ENCODE data around the gene SEC16A. TPM values are rescaled to one million over a fixed set of nuclear protein-coding genes. Genes with fewer than 3 reads are reported as not detected.

Gene SEC16A
- total and polyA plus RNA-seq, 11 donors = 20.9 to 53.3 (median 29.9) TPM

- peak overlapping the region in 11 of 12 donors; percentile 56 to 85 (median 75) for H3K27ac ChIP-seq
- DNase-seq (peak in 2 of 5 donors; percentile 50 to 55), ATAC-seq (peak; percentile 18 to 54 (median 24))
- 46 to 62% (median 54%) methylated on average over 6 to 30 of the region's 30 CpGs for WGBS, 4 donors
- peaks cover 0 to 27% (median 16%) of the 10 kb centered on the region in 9 donors for H3K36me3 ChIP-seq
- no peak for TF ChIP-seq POLR2A (IDR thresholded peaks at IDR 0.05)
- TF ChIP-seq, protein P1, sequence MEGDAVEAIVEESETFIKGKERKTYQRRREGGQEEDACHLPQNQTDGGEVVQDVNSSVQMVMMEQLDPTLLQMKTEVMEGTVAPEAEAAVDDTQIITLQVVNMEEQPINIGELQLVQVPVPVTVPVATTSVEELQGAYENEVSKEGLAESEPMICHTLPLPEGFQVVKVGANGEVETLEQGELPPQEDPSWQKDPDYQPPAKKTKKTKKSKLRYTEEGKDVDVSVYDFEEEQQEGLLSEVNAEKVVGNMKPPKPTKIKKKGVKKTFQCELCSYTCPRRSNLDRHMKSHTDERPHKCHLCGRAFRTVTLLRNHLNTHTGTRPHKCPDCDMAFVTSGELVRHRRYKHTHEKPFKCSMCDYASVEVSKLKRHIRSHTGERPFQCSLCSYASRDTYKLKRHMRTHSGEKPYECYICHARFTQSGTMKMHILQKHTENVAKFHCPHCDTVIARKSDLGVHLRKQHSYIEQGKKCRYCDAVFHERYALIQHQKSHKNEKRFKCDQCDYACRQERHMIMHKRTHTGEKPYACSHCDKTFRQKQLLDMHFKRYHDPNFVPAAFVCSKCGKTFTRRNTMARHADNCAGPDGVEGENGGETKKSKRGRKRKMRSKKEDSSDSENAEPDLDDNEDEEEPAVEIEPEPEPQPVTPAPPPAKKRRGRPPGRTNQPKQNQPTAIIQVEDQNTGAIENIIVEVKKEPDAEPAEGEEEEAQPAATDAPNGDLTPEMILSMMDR (IDR thresholded peaks at IDR 0.05) = peak in 3 of 12 donors; percentile 5 to 27 (median 18)
- H3K9me3 ChIP-seq = no peaks in the 10 kb centered on the region
- no peaks in the 10 kb centered on the region for H3K27me3 ChIP-seq
- H3K4me3 ChIP-seq = peak overlapping the region in 6 of 12 donors; percentile 1 to 20 (median 6)
- peaks cover 15 to 86% (median 57%) of the 10 kb centered on the region in 12 donors for H3K4me1 ChIP-seq
- intact Hi-C loops (cut with DNase I) = no loop called here
These were observed 43.1 kb upstream of the SEC16A start for GRCh38 chr9:136525841-136526499.

- H3K4me1 ChIP-seq = peaks cover 15 to 79% (median 49%) of the 10 kb centered on the region in 12 donors
- 84 to 89% (median 88%) methylated on average over 10 to 21 of the region's 21 CpGs for WGBS, 4 donors
- no peaks in the 10 kb centered on the region for H3K27me3 ChIP-seq
- TF ChIP-seq POLR2A (IDR thresholded peaks at IDR 0.05) = no peak
- TF ChIP-seq, protein P1 (IDR thresholded peaks at IDR 0.05) = no peak
- no peak overlapping the region for H3K4me3 ChIP-seq
- ATAC-seq (no peak), DNase-seq (no peak)
- H3K9me3 ChIP-seq = no peaks in the 10 kb centered on the region
- peaks cover 0 to 28% (median 21%) of the 10 kb centered on the region in 9 donors for H3K36me3 ChIP-seq
- intact Hi-C loops (cut with DNase I) = no loop called here
- H3K27ac ChIP-seq = peak overlapping the region in 7 of 12 donors; percentile 51 to 81 (median 75)
These were observed 42.4 kb upstream of the SEC16A start for GRCh38 chr9:136525207-136525606.

- Histone ChIP-seq H3K27ac (peak overlapping the region in 2 of 12 donors; percentile 1 to 57), H3K27me3 (no peaks in the 10 kb centered on the region), H3K36me3 (peaks cover 0 to 54% (median 43%) of the 10 kb centered on the region in 9 donors), H3K4me1 (peaks cover 6 to 53% (median 25%) of the 10 kb centered on the region in 12 donors), H3K9me3 (no peaks in the 10 kb centered on the region), H3K4me3 (no peak overlapping the region)
- intact Hi-C loops (cut with DNase I) = no loop called here
- no peak for TF ChIP-seq POLR2A (IDR thresholded peaks at IDR 0.05)
- TF ChIP-seq, protein P1 (IDR thresholded peaks at IDR 0.05) = no peak
- WGBS, 4 donors = 89 to 94% (median 90%) methylated on average over 47 to 59 of the region's 59 CpGs
- ATAC-seq = no peak
- no peak for DNase-seq
These were observed 39.7 kb upstream of the SEC16A start for GRCh38 chr9:136522314-136523237.

DNA sequence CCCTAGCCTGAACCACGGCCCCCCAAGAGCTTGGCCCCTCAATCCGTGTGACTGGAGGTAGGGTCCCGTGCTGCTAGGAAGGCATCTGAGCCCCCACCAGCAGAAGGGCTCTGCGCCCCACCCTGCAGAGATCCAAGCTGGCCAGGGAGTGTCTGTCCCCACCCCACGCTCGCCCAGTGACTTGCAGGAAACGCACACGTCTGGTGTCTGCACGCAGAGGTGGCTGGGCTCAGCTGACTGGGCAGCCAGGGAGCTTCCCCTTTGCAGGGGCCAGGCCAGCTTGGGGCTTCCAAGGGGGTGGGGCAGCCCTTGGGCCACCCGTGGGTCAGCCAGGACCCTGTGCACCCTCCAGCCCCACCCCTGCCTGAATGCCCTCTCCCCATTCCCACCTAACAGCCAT is 38.7 kb upstream of the SEC16A start:
- Histone ChIP-seq H3K4me3 (no peak overlapping the region), H3K36me3 (peaks cover 0 to 64% (median 53%) of the 10 kb centered on the region in 9 donors), H3K27ac (peak overlapping the region in 3 of 12 donors; percentile 20 to 57 (median 22)), H3K27me3 (no peaks in the 10 kb centered on the region), H3K4me1 (peaks cover 0 to 42% (median 15%) of the 10 kb centered on the region in 12 donors), H3K9me3 (no peaks in the 10 kb centered on the region)
- intact Hi-C loops (cut with DNase I) = no loop called here
- DNase-seq (peak in 4 of 5 donors; percentile 53 to 83 (median 66)), ATAC-seq (peak in 3 of 4 donors; percentile 39 to 55 (median 48))
- no peak for TF ChIP-seq POLR2A (IDR thresholded peaks at IDR 0.05)
- TF ChIP-seq, protein P1 (IDR thresholded peaks at IDR 0.05) = no peak
- 54 to 77% (median 67%) methylated on average over 6 to 10 of the region's 10 CpGs for WGBS, 4 donors
